Inferior parietal cortex (tissue), 1 donor: Measurements from ENCODE around the gene SLC22A23.
A peak's percentile ranks its signal among the peaks of the same experiment; 100 is the strongest.
"Not testable (repeated sequence)": the region's sequence is repeated elsewhere in the genome, so short reads cannot be mapped to it uniquely, and the experiment has no call there.

Source experiments
- DNase-seq: peaks from one replicate; pipeline ENCODE4 v3.0.0-alpha.2; 2016; ENCODE audit errors: extremely low spot score

The SLC22A23 gene

GRCh38 chr6:3385181-3385580 lies 71.7 kb downstream of the SLC22A23 start:
- not testable (repeated sequence) for DNase-seq

GRCh38 chr6:3384241-3385143 lies 72.4 kb downstream of the SLC22A23 start:
- no peak for DNase-seq

- peak; percentile 52 for DNase-seq
These were observed 73.3 kb downstream of the SLC22A23 start for GRCh38 chr6:3383525-3383924.

GRCh38 chr6:3382326-3383279 lies 74.2 kb downstream of the SLC22A23 start:
- no peak for DNase-seq

DNA sequence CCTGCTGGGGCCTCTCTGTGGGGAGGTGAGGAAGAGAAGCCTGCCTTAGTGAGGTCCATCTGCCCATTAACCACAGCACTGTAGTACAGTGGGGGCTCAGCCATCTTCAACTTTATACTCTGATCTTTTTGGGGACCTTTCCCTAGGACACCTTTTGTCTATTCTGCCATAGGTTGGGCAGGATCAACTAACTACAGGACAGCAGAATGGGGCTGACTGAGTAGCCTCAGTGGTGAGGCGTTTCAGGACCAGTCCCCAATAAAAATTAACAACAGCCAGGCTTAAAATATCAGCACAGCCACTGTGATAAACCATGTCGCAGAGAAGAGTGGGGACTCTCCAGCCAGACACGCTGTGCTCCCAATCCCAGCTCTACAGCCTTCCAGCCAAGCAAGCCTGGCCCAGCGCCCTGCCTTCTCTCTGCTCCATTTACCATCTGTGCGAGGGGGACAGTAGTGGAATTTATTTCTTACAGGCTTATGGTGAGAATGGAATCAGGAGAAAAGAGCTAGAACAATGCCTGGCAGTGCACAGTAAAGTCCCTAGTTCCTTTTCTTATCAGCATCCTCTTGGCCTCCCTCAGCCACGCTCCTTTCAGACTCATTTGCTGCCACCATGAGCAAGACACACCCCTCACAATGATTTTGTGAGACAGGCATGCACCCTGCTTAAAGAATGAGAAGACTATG lies 75.5 kb downstream of the SLC22A23 start:
- peak; percentile 79 for DNase-seq

- DNase-seq: no peak
These were observed 76.3 kb downstream of the SLC22A23 start for GRCh38 chr6:3380344-3381232.

GRCh38 chr6:3379482-3380060 lies 77.3 kb downstream of the SLC22A23 start:
- no peak for DNase-seq

- not testable (repeated sequence) for DNase-seq
These were observed 78.0 kb downstream of the SLC22A23 start for GRCh38 chr6:3378808-3379207.

GRCh38 chr6:3378398-3378782 lies 78.5 kb downstream of the SLC22A23 start:
- not testable (repeated sequence) for DNase-seq

DNA sequence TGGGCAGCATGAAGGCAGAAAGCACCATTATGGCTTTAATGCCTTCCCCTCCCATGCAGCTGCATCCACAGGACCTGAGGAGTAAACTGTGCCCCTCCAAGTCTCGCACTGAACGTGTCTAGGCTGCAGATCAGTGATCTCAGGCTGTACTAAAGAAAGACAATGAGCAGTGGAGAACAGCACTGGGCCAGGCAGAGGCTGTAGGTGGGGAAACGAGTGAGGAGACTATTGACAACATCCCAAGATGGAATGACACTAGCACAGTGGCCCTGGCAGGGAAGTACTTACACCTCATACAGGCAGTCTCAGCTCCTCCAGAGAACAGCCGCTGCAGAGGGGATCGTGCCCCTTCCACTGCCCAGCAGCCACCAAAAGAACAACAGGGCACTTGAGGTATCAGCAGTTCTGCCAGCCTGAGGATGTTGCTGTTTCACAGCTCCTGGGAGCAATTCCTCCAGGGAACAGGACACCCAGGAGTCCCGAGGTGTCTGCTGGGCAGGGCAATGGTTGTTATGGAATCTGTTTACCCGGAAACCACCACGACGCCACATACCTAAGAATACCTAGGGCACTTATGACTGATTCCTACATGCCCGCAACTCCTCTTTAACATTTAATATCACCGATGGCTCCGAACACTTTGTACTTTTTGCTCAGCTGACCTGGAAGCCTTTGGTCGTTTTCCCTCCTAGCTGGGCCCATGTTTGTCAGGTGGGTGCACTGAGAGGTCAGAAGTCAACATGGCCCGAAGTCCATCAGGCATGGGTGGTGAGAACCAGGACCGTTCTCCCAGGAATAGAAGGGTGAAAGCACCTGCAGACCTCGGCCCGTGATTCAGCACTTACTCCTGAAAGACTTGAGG lies 79.1 kb downstream of the SLC22A23 start:
- DNase-seq: no peak

- DNase-seq: no peak
These were observed 79.8 kb downstream of the SLC22A23 start for GRCh38 chr6:3376893-3377535.

- no peak for DNase-seq
These were observed 80.8 kb downstream of the SLC22A23 start for GRCh38 chr6:3376064-3376463.

DNA sequence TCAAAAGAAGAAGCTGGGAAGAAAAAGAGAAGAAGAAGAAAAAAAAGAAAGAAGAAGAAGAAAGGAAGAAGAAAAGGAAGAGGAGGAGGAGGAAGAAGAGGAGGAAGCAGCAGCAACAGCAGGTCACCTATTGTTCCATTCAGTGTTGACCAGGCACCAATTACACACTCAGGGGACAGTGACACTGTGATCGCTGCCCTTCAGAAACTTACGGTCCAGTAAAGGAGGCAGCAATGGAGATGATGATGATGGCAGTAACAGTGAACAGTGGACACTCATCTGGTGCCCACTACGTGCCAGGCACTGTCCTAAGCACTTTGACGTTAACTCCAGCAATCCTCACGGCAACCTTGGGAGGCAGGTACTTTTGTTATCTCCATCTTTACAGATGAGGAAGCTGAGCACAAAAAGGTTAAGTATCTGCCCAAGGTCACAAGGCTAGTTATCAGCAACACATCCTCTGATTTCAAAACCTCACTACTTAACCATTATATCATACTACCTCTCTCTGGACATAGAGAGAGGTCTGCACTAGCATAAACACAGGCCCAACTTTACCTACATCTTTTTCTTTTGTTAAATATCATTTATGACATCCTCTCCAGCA lies 83.2 kb downstream of the SLC22A23 start:
- DNase-seq: no peak

GRCh38 chr6:3372912-3373554 lies 83.8 kb downstream of the SLC22A23 start:
- DNase-seq: no peak

- DNase-seq: no peak
These were observed 84.5 kb downstream of the SLC22A23 start for GRCh38 chr6:3372184-3372846.

- no peak for DNase-seq
These were observed 85.5 kb downstream of the SLC22A23 start for GRCh38 chr6:3371222-3371949.
